Raji (cell line): ENCODE results near the gene BCL2L11.
A peak's percentile ranks its signal among the peaks of the same experiment; 100 is the strongest.

Source experiments
- POLR2A ChIP-seq: IDR thresholded peaks from 2 replicates; pipeline ENCODE4 v1.6.1; 2011; ENCODE audit warnings: low read depth, low read length, control low read depth; ENCODE audit not compliant: insufficient read depth

BCL2L11 gene

DNA sequence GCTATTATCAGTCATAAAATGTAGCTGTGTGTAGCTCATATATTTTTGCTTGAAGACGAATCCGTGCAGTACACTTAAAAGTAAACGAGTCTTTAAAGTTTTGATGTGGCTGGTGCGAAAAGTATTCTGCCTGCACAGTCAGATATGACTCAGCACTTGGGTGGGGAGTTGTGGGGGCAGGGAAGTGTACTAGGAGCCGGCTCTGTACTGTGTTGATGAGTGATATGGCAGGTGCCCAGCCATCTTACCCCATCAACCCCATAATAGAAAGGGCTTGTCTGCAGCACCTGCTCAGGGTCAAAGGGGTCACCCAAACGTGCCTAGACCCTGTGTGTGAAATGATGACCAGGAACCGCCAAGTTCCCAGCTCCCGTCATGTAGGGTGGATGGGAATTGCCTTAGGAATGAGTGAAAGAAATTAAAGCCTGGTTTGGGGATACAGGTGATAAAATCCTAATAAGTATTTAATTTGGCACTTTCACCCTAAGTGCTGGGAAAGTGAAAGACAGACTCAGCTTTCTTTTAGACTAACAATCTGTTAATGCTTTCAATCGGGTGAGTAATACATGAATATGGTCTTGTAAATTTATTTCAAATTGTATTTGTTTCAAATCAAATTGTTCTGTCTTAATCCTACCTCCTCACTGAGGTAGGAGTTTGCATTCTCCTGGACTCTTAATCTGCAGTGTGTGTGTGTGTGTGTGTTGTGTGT lies 48.0 kb downstream of the BCL2L11 start:
- TF ChIP-seq POLR2A: no peak

DNA sequence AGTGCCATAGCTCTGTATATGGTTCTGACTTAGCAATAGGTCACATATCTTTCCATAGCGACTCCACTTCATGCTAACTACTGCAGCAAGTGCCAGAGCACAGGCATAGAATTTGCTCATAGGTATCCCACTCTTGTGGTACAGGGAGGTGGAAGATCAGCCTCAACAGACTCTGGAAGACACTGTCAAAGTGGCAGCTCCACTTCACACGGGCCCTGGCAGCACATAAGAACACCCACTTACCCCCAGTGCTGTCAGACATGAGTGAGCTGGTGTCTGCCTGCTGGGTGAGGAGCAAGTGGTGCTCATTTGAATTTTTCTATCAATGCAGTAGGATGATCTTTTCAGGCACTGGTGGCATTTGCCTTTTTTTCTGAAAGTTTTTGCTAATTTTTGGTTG lies 48.6 kb downstream of the BCL2L11 start:
- 0 out of 2 replicates have a peak, but pooled peaks have one; percentile 27 for TF ChIP-seq POLR2A

DNA sequence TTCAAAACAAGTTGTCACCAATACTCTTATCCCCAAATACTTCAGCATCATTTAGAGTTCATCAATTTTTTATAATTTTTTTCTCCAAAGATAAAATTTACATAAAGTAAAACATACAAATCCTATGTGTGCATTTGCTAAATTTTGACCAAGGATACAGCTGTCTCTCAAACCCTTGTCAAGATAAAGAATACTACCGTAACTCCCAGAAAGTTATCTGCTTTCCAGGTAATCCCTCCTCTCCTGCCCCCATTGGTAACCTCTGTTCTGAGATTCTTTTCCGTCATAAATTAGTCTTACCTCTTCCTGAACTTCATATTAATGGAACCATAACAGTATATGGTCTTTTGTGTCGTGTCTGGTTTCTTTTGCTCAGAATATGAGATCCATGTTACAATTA lies 49.2 kb downstream of the BCL2L11 start:
- no peak for TF ChIP-seq POLR2A

- TF ChIP-seq POLR2A: no peak
Observed at GRCh38 chr2:111171337-111171930, 50.7 kb downstream of the BCL2L11 start.

DNA sequence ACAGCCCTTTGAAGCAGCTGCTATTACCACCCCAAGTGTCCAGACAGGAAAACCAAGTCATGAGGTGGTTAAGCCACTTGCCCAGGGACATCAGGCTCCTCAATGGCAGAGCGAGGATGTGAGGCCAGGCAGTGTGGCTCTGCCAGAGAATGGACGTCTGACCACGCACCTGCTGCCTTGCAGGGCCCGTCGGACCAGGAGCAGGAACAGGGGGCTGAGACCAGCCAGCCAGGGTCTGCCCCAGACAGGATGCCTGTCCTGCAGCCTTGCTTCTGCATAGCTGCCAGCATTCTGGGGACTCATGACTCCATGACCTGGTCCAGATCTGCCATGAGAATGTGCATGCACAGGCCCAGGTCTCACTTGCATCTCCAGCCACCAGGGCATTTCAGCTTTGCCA lies 52.0 kb downstream of the BCL2L11 start:
- no peak for TF ChIP-seq POLR2A

- TF ChIP-seq POLR2A: no peak
Observed at GRCh38 chr2:111173338-111173737, 52.6 kb downstream of the BCL2L11 start.

DNA sequence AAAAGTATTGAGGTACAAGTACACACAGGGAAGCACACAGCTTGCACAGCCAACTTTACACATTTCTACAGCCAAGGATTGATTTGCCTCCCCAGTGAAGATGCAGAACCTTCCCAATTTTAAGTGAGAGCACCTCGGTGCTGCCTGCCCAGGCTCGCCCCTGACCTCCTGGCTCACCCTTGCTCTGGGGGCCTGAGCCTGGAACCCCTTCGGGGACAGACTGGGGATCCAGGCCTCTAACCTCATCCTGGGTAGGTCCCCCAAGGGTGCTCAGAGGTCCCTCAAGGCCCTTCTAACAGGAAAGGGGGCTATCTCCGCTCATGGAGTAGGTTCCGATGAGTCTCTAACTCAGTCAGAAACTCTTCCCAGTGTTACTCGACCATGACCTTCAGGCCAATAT lies 53.1 kb downstream of the BCL2L11 start:
- no peak for TF ChIP-seq POLR2A

GRCh38 chr2:111175615-111176014 lies 54.9 kb downstream of the BCL2L11 start:
- no peak for TF ChIP-seq POLR2A

GRCh38 chr2:111176388-111176787 lies 55.7 kb downstream of the BCL2L11 start:
- no peak for TF ChIP-seq POLR2A

DNA sequence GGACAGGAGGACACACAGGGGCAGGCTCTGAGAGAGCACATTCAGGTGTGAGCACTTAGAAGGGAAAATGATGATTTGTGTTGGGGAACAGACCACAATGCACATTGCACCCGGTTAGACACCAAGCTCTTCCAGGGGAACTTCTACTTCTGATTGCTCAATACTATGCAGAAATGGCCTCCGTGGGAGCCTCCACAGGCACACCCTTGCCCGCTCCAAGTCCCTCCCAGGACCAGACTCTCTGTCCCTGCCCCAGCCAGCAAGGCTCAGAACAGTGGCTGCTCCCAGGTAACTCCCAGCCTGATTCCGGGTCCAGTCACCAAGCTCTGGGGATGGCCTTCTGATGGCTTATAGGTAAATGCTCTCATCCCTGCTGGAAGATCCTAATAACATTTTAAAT lies 56.2 kb downstream of the BCL2L11 start:
- no peak for TF ChIP-seq POLR2A

- no peak for TF ChIP-seq POLR2A
Observed at GRCh38 chr2:111178296-111178695, 57.6 kb downstream of the BCL2L11 start.

- TF ChIP-seq POLR2A: no peak
Observed at GRCh38 chr2:111178730-111179405, 58.2 kb downstream of the BCL2L11 start.

DNA sequence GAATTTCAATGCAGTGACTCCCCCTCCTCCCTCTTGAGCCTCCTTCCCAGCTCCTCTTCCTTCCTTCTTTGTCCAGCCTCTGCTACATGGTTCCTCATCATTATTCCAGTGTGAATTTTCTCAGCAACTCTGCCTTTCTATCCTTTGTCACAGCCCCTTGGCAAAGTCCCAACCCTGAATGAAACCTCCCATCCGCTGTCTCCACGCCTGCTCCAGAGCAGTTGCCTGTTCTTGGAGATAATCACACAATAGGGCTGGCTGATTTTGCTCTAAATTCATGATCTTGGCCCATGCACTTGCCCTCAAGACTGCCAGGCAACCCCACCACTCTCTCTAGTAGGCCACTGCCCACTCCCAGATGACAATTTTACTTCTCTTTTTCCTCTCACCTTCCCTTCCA lies 61.4 kb downstream of the BCL2L11 start:
- TF ChIP-seq POLR2A: no peak

GRCh38 chr2:111182740-111183139 lies 62.0 kb downstream of the BCL2L11 start:
- TF ChIP-seq POLR2A: no peak

GRCh38 chr2:111184725-111185310 lies 64.1 kb downstream of the BCL2L11 start:
- TF ChIP-seq POLR2A: no peak

DNA sequence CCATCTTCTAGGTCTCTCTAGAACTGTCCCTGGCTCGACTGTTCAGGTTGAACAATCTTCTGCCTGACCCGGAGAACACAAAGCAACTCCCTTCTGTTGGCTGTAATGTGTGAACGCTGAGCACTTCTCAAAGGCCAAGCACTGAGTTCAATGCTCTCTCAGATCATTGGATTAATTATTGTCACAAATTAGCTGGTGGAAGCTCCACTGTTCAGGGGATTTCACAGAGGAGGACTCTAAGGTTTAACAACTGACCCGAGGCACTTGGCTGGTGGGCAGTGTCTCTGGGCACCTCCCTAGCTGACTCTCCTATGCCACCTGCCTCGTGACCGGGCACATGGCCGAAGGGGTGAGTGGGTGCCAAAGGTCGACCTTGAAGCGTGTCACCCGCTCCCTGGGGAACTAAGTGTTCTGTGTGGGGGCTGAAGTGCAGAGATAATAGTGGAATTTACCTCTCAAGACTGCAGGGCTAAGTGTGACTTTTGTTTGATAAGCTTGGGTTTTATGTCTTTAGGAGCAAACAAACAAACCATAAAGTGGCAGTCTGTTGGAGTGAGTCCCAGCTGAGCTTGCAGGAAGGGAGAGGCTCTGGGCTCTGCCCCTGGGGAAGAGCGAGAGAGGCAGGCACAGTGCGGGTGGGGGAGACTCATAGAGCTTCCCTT lies 64.8 kb downstream of the BCL2L11 start:
- no peak for TF ChIP-seq POLR2A

DNA sequence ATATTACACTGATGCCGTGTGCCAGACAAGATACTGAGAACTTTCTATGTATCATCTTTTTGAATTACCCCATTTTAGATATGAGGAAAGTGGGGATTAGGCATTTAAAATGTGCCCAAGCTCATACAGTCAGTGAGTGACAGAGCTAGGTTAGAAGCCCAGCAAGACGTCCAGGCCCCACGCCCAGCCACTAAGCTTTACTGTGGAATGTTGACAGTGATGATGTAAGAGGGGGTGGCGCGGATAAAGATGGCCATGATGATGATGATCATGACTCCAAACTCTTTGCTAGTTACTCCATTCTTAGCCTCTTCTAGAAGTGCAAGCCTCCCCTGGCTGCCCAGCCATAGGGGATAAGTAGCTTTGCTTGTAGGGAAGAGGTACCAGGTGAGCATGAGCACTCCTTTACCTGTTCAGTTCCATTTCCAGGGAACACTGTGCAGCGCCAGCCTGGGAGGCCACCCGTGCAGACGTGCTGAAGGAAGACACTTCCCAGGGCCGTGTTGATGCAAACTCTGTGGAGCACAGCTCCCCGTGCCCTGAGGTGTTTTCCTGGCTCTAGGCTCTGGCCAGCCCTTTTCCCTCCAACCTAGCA lies 65.5 kb downstream of the BCL2L11 start:
- no peak for TF ChIP-seq POLR2A
